ENCODE results near the gene ARFGEF3.
"Not testable (repeated sequence)": the region's sequence is repeated elsewhere in the genome, so short reads cannot be mapped to it uniquely, and the experiment has no call there.

Gene ARFGEF3

GRCh38 chr6:138357928-138358327 is 196.2 kb downstream of the ARFGEF3 start:
- DNase-seq (ENCODE audit: low read depth in 2 of 2): no peak

GRCh38 chr6:138368684-138369083 is 206.9 kb downstream of the ARFGEF3 start:
- DNase-seq (ENCODE audit: low read depth in 2 of 2): not testable (repeated sequence)

- DNase-seq (ENCODE audit: low read depth in 2 of 2): no peak
Measured at GRCh38 chr6:138370631-138371451, 209.1 kb downstream of the ARFGEF3 start.

- DNase-seq (ENCODE audit: low read depth in 2 of 2): no peak
Measured at GRCh38 chr6:138371452-138371711, 209.6 kb downstream of the ARFGEF3 start.

GRCh38 chr6:138371720-138372119 is 210.0 kb downstream of the ARFGEF3 start:
- DNase-seq (ENCODE audit: low read depth in 2 of 2): no peak

GRCh38 chr6:138372711-138373463 is 211.1 kb downstream of the ARFGEF3 start:
- DNase-seq (ENCODE audit: low read depth in 2 of 2): no peak

- no peak for DNase-seq (ENCODE audit: low read depth in 2 of 2)
Measured at GRCh38 chr6:138374230-138374629, 212.5 kb downstream of the ARFGEF3 start.

- no peak for DNase-seq (ENCODE audit: low read depth in 2 of 2)
Measured at GRCh38 chr6:138374815-138375214, 213.1 kb downstream of the ARFGEF3 start.

GRCh38 chr6:138377042-138377441 is 215.3 kb downstream of the ARFGEF3 start:
- no peak for DNase-seq (ENCODE audit: low read depth in 2 of 2)

- no peak for DNase-seq (ENCODE audit: low read depth in 2 of 2)
Measured at GRCh38 chr6:138377844-138378243, 216.1 kb downstream of the ARFGEF3 start, which contains the start of gene SMIM28. Gene SMIM28 (plus strand): TSS chr6:138377905. CDS start chr6:138378073, 168 bp downstream.

GRCh38 chr6:138378463-138378862 is 216.7 kb downstream of the ARFGEF3 start:
- DNase-seq (ENCODE audit: low read depth in 2 of 2): no peak

GRCh38 chr6:138382498-138383265 is 220.9 kb downstream of the ARFGEF3 start:
- DNase-seq (ENCODE audit: low read depth in 2 of 2): no peak

- no peak for DNase-seq (ENCODE audit: low read depth in 2 of 2)
Measured at GRCh38 chr6:138383776-138384175, 222.0 kb downstream of the ARFGEF3 start.

GRCh38 chr6:138386897-138387296 is 225.2 kb downstream of the ARFGEF3 start:
- DNase-seq (ENCODE audit: low read depth in 2 of 2): no peak

- DNase-seq (ENCODE audit: low read depth in 2 of 2): no peak
Measured at GRCh38 chr6:138387577-138388368, 226.0 kb downstream of the ARFGEF3 start.

- DNase-seq (ENCODE audit: low read depth in 2 of 2): no peak
Measured at GRCh38 chr6:138389551-138389950, 227.8 kb downstream of the ARFGEF3 start.

All from activated CD4-positive, alpha-beta T cell treated with anti-CD3 and anti-CD28 coated beads for 24 hours (primary cell).